HG03280 (cell line): Measurements from ENCODE around the gene NEURL1.

Experiments used
- ATAC-seq: cut with Tn5 transposase; IDR thresholded peaks from one replicate; pipeline ENCODE4 v1.9.1; 2021; ENCODE audit warnings: mild to moderate bottlenecking, moderate library complexity; ENCODE audit not compliant: unreplicated experiment

Gene NEURL1

GRCh38 chr10:103560886-103561285 is 67.4 kb downstream of the NEURL1 start:
- ATAC-seq = no peak

- ATAC-seq = no peak
Observed at GRCh38 chr10:103562383-103562782, 68.9 kb downstream of the NEURL1 start.

- ATAC-seq = no peak
Observed at GRCh38 chr10:103563231-103564115, 70.0 kb downstream of the NEURL1 start.

GRCh38 chr10:103564116-103564501 is 70.6 kb downstream of the NEURL1 start:
- no peak for ATAC-seq

- no peak for ATAC-seq
Observed at GRCh38 chr10:103564776-103565520, 71.4 kb downstream of the NEURL1 start.

- ATAC-seq = no peak
Observed at GRCh38 chr10:103566536-103566935, 73.0 kb downstream of the NEURL1 start.

GRCh38 chr10:103568505-103568904 is 75.0 kb downstream of the NEURL1 start:
- ATAC-seq = no peak

- no peak for ATAC-seq
Observed at GRCh38 chr10:103569896-103570295, 76.4 kb downstream of the NEURL1 start.

GRCh38 chr10:103570844-103571655 is 77.5 kb downstream of the NEURL1 start:
- no peak for ATAC-seq

- ATAC-seq = no peak
Observed at GRCh38 chr10:103571656-103571975, 78.1 kb downstream of the NEURL1 start.

- no peak for ATAC-seq
Observed at GRCh38 chr10:103572347-103573204, 79.1 kb downstream of the NEURL1 start.

- no peak for ATAC-seq
Observed at GRCh38 chr10:103573205-103573487, 79.6 kb downstream of the NEURL1 start.

- no peak for ATAC-seq
Observed at GRCh38 chr10:103574097-103575061, 80.9 kb downstream of the NEURL1 start.

- ATAC-seq = no peak
Observed at GRCh38 chr10:103575416-103576075, 82.0 kb downstream of the NEURL1 start.

- no peak for ATAC-seq
Observed at GRCh38 chr10:103576076-103576471, 82.6 kb downstream of the NEURL1 start.

GRCh38 chr10:103576862-103577261 is 83.4 kb downstream of the NEURL1 start:
- no peak for ATAC-seq

- ATAC-seq = no peak
Observed at GRCh38 chr10:103578782-103579382, 85.4 kb downstream of the NEURL1 start.

GRCh38 chr10:103580011-103580410 is 86.5 kb downstream of the NEURL1 start:
- ATAC-seq = no peak

GRCh38 chr10:103580430-103580829 is 86.9 kb downstream of the NEURL1 start:
- no peak for ATAC-seq
